GM12878 (cell line): ENCODE results near the gene S100A12. TPM values are rescaled to one million over a fixed set of nuclear protein-coding genes. Genes with fewer than 3 reads are reported as not detected.

Experiments
- ATAC-seq: fragments of 200-7000 bp; cut with Tn5 transposase; 3 replicates; pipeline ENCODE4 v1.9.1; 2020; ENCODE audit warnings: mild to moderate bottlenecking, moderate library complexity
- BruUV-seq: library from RNA; stranded (reverse); fragments of 400-500 nt; replicated peaks from 2 replicates; lab custom pipeline; 2021; lab: Mats Ljungman, UMichigan
- CTCF ChIA-PET: fragments of 300-600 bp; sonication (Branson Sonifier 250); formaldehyde crosslinking; extraction: SDS; loops from one replicate; lab custom pipeline; 2021; ENCODE audit warnings: inconsistent platforms; lab: Yijun Ruan, JAX
- POLR2A ChIA-PET: fragments of 350-600 bp; formaldehyde crosslinking; extraction: SDS; loops from one replicate; lab custom pipeline; 2021; ENCODE audit warnings: inconsistent platforms; lab: Charles Lee
- RAD21 ChIA-PET: fragments of 300-600 bp; sonication (Branson Sonifier 250); formaldehyde crosslinking; loops from one replicate; lab custom pipeline; 2023; ENCODE audit warnings: antibody characterized with exemption; ENCODE audit not compliant: unreplicated experiment; lab: Charles Lee
- SMC1A ChIA-PET: fragments of 300-600 bp; sonication (Branson Sonifier 250); formaldehyde crosslinking; loops from one replicate; lab custom pipeline; 2023; ENCODE audit not compliant: unreplicated experiment, uncharacterized antibody; lab: Charles Lee
- DNase-seq: peaks from one replicate; pipeline ENCODE4 v3.0.0-alpha.2; 2011; ENCODE audit warnings: low read depth, low spot score
- FAIRE-seq: peaks from 3 replicates; lab custom pipeline; 2011; peaks lifted over from hg19 to GRCh38; lab: Jason Lieb, UNC
- H2AFZ ChIP-seq: 2 replicates; pipeline ENCODE4 v1.6.0; 2011; ENCODE audit warnings: low read depth, low read length, control low read depth; ENCODE audit not compliant: control insufficient read depth
- H3K27ac ChIP-seq: 2 replicates; pipeline ENCODE4 v1.5.1; 2011; ENCODE audit warnings: control low read depth; ENCODE audit not compliant: control insufficient read depth, insufficient read depth
- H3K27me3 ChIP-seq, 2 experiments: replicated peaks in 1 of 2; 2 replicates each; pipeline versions ENCODE4 v1.6.0 to v1.6.1; 2011; ENCODE audit warnings: low read length in 1 of 2; ENCODE audit not compliant: control insufficient read depth in 2 of 2, insufficient read depth in 2 of 2
- H3K36me3 ChIP-seq, 2 experiments: 2 replicates each; pipeline ENCODE4 v1.5.1; 2011; ENCODE audit warnings: low read length in 1 of 2; ENCODE audit not compliant: control insufficient read depth in 2 of 2, insufficient read depth in 2 of 2
- H3K4me1 ChIP-seq: 2 replicates; pipeline ENCODE4 v1.6.1; 2011; ENCODE audit warnings: mild to moderate bottlenecking, low read length, moderate library complexity, mixed read lengths; ENCODE audit not compliant: control insufficient read depth, insufficient read depth
- H3K4me2 ChIP-seq: 2 replicates; pipeline ENCODE4 v1.6.0; 2011; ENCODE audit warnings: control low read depth; ENCODE audit not compliant: control insufficient read depth, insufficient read depth
- H3K4me3 ChIP-seq: fragments of 200-600 bp; sonication (generic); 2 replicates; pipeline ENCODE4 v1.5.1; 2016
- H3K79me2 ChIP-seq: 2 replicates; pipeline ENCODE4 v1.6.0; 2011; ENCODE audit warnings: low read length; ENCODE audit not compliant: control insufficient read depth, insufficient read depth
- H3K9ac ChIP-seq: 2 replicates; pipeline ENCODE4 v1.8.0; 2011; ENCODE audit warnings: low read length, control low read depth, mixed read lengths; ENCODE audit not compliant: control insufficient read depth, insufficient read depth
- H3K9me3 ChIP-seq: replicated peaks from 3 replicates; pipeline ENCODE4 v1.5.1; 2011; ENCODE audit warnings: mild to moderate bottlenecking, low read length; ENCODE audit not compliant: control insufficient read depth, insufficient read depth
- H4K20me1 ChIP-seq: 2 replicates; pipeline ENCODE4 v1.6.0; 2011; ENCODE audit not compliant: control insufficient read depth, insufficient read depth
- CTCF ChIP-seq, 3 experiments: IDR thresholded peaks in 2 of 3; conservative IDR thresholded peaks in 1 of 3; 2 replicates each; pipeline ENCODE4 v1.5.1; 2011; ENCODE audit warnings: low read depth in 3 of 3, low read length in 3 of 3, mild to moderate bottlenecking in 3 of 3, control low read depth in 2 of 3, moderate library complexity in 2 of 3, inconsistent platforms in 1 of 3, mixed read lengths in 1 of 3; ENCODE audit not compliant: control insufficient read depth in 2 of 3, insufficient read depth in 1 of 3; ENCODE audit errors: extremely low read depth in 1 of 3
- NR2F1 ChIP-seq: fragments of 450-650 bp; conservative IDR thresholded peaks from 2 replicates; pipeline ENCODE4 v1.6.1; 2017; ENCODE audit warnings: mild to moderate bottlenecking
- ZBTB33 ChIP-seq: fragments of 450-650 bp; IDR thresholded peaks from 2 replicates; pipeline ENCODE4 v1.6.1; 2017; ENCODE audit warnings: mild to moderate bottlenecking
- WGBS: methylation state at CpG from one replicate; pipeline ENCODE4 v1.1.6; 2016; ENCODE audit warnings: low lambda C conversion rate; ENCODE audit not compliant: insufficient replicate concordance, insufficient coverage; ENCODE audit errors: missing lambda C conversion rate; 5-methylcytosine and 5-hydroxymethylcytosine counted together
- in situ Hi-C: fragments of 300-500 bp; cut with MboI; formaldehyde crosslinking; loops from 9 replicates; pipeline ENCODE4 v1.14.3; 2018; ENCODE audit warnings: mixed read lengths
- intact Hi-C: fragments of 100-400 bp; cut with micrococcal nuclease; formaldehyde crosslinking; loops from one replicate; pipeline ENCODE4 v1.14.2; 2022; ENCODE audit not compliant: unreplicated experiment
- polyA plus RNA-seq, 11 experiments: library from polyadenylated mRNA; depleted of rRNA in 4 of 11; unstranded in 6 of 11; stranded (reverse) in 5 of 11; fragments of >200 nt; fragmentation: Nextera tagmentation in 4 of 11; fragmentation: Illumina TruSeq in 1 of 11; extraction: Ambion mirVana in 4 of 11; extraction: Trizol in 1 of 11; gene quantifications; 1 replicate in 1 of 11; 2 replicates in 10 of 11; pipeline versions ENCODE4 v1.2.1 to v1.2.3, GENCODE V29; 2011 to 2016; ENCODE audit warnings: inconsistent platforms in 2 of 11, missing spikeins in 2 of 11, low read depth in 1 of 11
- total RNA-seq, 4 experiments: library from RNA; depleted of rRNA in 3 of 4; stranded (reverse); fragments of >200 nt in 3 of 4; fragmentation: Illumina TruSeq in 1 of 4; extraction: Trizol in 1 of 4; gene quantifications; 2 replicates each; pipeline versions ENCODE4 v1.2.1 to v1.2.3, GENCODE V29; 2013 to 2021

Gene S100A12
- total and polyA plus RNA-seq, 10 of the 15 experiments (the other 5 are each of a cell fraction or from before 2014, with no cell fraction given), result not detected

- SMC1A ChIA-PET, result interaction anchor here (1.1 to 4.9 kb wide), 5 partner anchors 11 to 219 kb away, joined by 3 to 27 read pairs (median 4); no protein-coding TSS in a partner anchor
- Histone ChIP-seq H4K20me1 (no peaks in the 10 kb centered on the region), H2AFZ (no peak overlapping the region), H3K9ac (no peak overlapping the region), H3K27ac (peak overlapping the region; percentile 86), H3K36me3 (no peaks in the 10 kb centered on the region), H3K27me3 (no peaks in the 10 kb centered on the region), H3K4me1 (peaks cover 30% of the 10 kb centered on the region), H3K79me2 (peaks cover 17% of the 10 kb centered on the region), H3K9me3 (no peaks in the 10 kb centered on the region), H3K4me3 (peak overlapping the region; percentile 55; the same call in 1 of the 2 replicates), H3K4me2 (peak overlapping the region; percentile 77)
- POLR2A ChIA-PET, result interaction anchor here (1.3 kb wide), 1 partner anchor 107 kb away, joined by 4 read pairs; no protein-coding TSS in a partner anchor
- in situ Hi-C loops (no loop called here), intact Hi-C loops (loop anchor here (5.0 kb wide), 1 partner anchor 80 kb away; no protein-coding TSS in a partner anchor)
- FAIRE-seq (no peak), DNase-seq (no peak), ATAC-seq (no peak)
- CTCF ChIA-PET, result interaction anchor here (0.5 to 5.8 kb wide), 11 partner anchors 11 to 153 kb away, joined by 3 to 54 read pairs (median 6); partner anchors contain the start of genes PGLYRP3 and S100A9
- no TSS peak for BruUV-seq
- RAD21 ChIA-PET, result interaction anchor here (0.9 to 4.0 kb wide), 10 partner anchors 9 to 390 kb away, joined by 3 to 26 read pairs (median 6); no protein-coding TSS in a partner anchor
- TF ChIP-seq ZBTB33 (no peak), CTCF (IDR thresholded peaks at IDR 0.05 in 2 of 3, conservative IDR thresholded peaks at IDR 0.05 in 1 of 3; ENCODE audit: control insufficient read depth in 2 of 3, extremely low read depth in 1 of 3, insufficient read depth in 1 of 3, low read depth in 3 of 3, low read length in 3 of 3) (no peak), NR2F1 (0 out of 2 replicates have a peak, but pooled peaks have one; percentile 11)
- 42% methylated on average over 3 of the region's 3 CpGs for WGBS
These were observed 33.2 kb downstream of the S100A12 start for GRCh38 chr1:153342178-153342577.
